HG03342 (cell line): ENCODE results near the gene ZDHHC7.
"Not testable (repeated sequence)": the region's sequence is repeated elsewhere in the genome, so short reads cannot be mapped to it uniquely, and the experiment has no call there.

ENCODE experiments used
- ATAC-seq: cut with Tn5 transposase; IDR thresholded peaks from one replicate; pipeline ENCODE4 v1.9.1; 2021; ENCODE audit warnings: mild to moderate bottlenecking, moderate library complexity; ENCODE audit not compliant: unreplicated experiment

The ZDHHC7 gene

GRCh38 chr16:84947022-84947421 is 64.3 kb downstream of the ZDHHC7 start:
- ATAC-seq, result no peak

- ATAC-seq, result no peak
Observed at GRCh38 chr16:84943620-84944019, 67.7 kb downstream of the ZDHHC7 start.

- ATAC-seq, result no peak
Observed at GRCh38 chr16:84942786-84943185, 68.5 kb downstream of the ZDHHC7 start.

- ATAC-seq, result no peak
Observed at GRCh38 chr16:84941921-84942320, 69.4 kb downstream of the ZDHHC7 start.

- no peak for ATAC-seq
Observed at GRCh38 chr16:84940670-84941551, 70.4 kb downstream of the ZDHHC7 start.

GRCh38 chr16:84938616-84939015 is 72.7 kb downstream of the ZDHHC7 start:
- not testable (repeated sequence) for ATAC-seq

GRCh38 chr16:84937196-84938005 is 73.9 kb downstream of the ZDHHC7 start:
- ATAC-seq, result no peak

- ATAC-seq, result no peak
Observed at GRCh38 chr16:84933774-84934631, 77.3 kb downstream of the ZDHHC7 start.

- ATAC-seq, result no peak
Observed at GRCh38 chr16:84932681-84933080, 78.7 kb downstream of the ZDHHC7 start.

GRCh38 chr16:84931506-84931905 is 79.8 kb downstream of the ZDHHC7 start:
- no peak for ATAC-seq

GRCh38 chr16:84931107-84931494 is 80.2 kb downstream of the ZDHHC7 start:
- no peak for ATAC-seq

GRCh38 chr16:84930298-84931106 is 80.8 kb downstream of the ZDHHC7 start:
- ATAC-seq, result no peak

GRCh38 chr16:84929421-84930297 is 81.7 kb downstream of the ZDHHC7 start:
- no peak for ATAC-seq

GRCh38 chr16:84928679-84929420 is 82.5 kb downstream of the ZDHHC7 start:
- no peak for ATAC-seq

GRCh38 chr16:84927621-84928591 is 83.4 kb downstream of the ZDHHC7 start:
- no peak for ATAC-seq

GRCh38 chr16:84926462-84926861 is 84.9 kb downstream of the ZDHHC7 start:
- ATAC-seq, result no peak

GRCh38 chr16:84925773-84926372 is 85.5 kb downstream of the ZDHHC7 start:
- no peak for ATAC-seq
